ENCODE data around the gene KPRP. TPM values are rescaled to one million over a fixed set of nuclear protein-coding genes. Genes with fewer than 3 reads are reported as not detected.

Gene KPRP
- total and polyA plus RNA-seq, 2 experiments from 2014 or later: not detected

GRCh38 chr1:152758636-152759035 lies 811 bp downstream of the KPRP start:
- Histone ChIP-seq H3K4me3 (no peak overlapping the region), H3K27me3 (no peaks in the 10 kb centered on the region), H3K4me2 (no peak overlapping the region), H3K4me1 (ENCODE audit: insufficient read depth) (no peaks in the 10 kb centered on the region), H3K79me2 (no peaks in the 10 kb centered on the region), H3K9me3 (ENCODE audit: low read depth) (no peaks in the 10 kb centered on the region), H2AFZ (no peak overlapping the region), H3K27ac (no peak overlapping the region), H3K9me2 (replicated peaks; ENCODE audit: insufficient read depth) (no peaks in the 10 kb centered on the region), H3K36me3 (replicated peaks; ENCODE audit: insufficient read depth, low read depth) (no peaks in the 10 kb centered on the region), H4K20me1 (ENCODE audit: insufficient read depth, poor library complexity, severe bottlenecking) (no peaks in the 10 kb centered on the region)
- no peak for DNase-seq (ENCODE audit: low spot score)
- TF ChIP-seq EZH2 (IDR thresholded peaks at IDR 0.05; ENCODE audit: borderline replicate concordance) (no peak), CTCF (IDR thresholded peaks at IDR 0.05; ENCODE audit: poor library complexity) (no peak), EZH2phosphoT487 (IDR thresholded peaks at IDR 0.05; ENCODE audit: low read depth, severe bottlenecking, unreplicated experiment) (no peak)
- WGBS (ENCODE audit: low lambda C conversion rate, missing lambda C conversion rate): 47% methylated on average over 4 of the region's 4 CpGs

- H3K27me3 ChIP-seq: no peaks in the 10 kb centered on the region
- H2AFZ ChIP-seq: no peak overlapping the region
- H3K27ac ChIP-seq: no peak overlapping the region
- no peaks in the 10 kb centered on the region for H3K36me3 ChIP-seq (replicated peaks; ENCODE audit: insufficient read depth, low read depth)
- 85% methylated on average over 8 of the region's 8 CpGs for WGBS (ENCODE audit: low lambda C conversion rate, missing lambda C conversion rate)
- no peaks in the 10 kb centered on the region for H3K4me1 ChIP-seq (ENCODE audit: insufficient read depth)
- DNase-seq (ENCODE audit: low spot score): no peak
- H3K4me2 ChIP-seq: no peak overlapping the region
- H3K9me3 ChIP-seq (ENCODE audit: low read depth): no peaks in the 10 kb centered on the region
- no peak overlapping the region for H3K4me3 ChIP-seq
- no peaks in the 10 kb centered on the region for H4K20me1 ChIP-seq (ENCODE audit: insufficient read depth, poor library complexity, severe bottlenecking)
- no peaks in the 10 kb centered on the region for H3K79me2 ChIP-seq
- H3K9me2 ChIP-seq (replicated peaks; ENCODE audit: insufficient read depth): no peaks in the 10 kb centered on the region
- TF ChIP-seq CTCF (IDR thresholded peaks at IDR 0.05; ENCODE audit: poor library complexity) (no peak), EZH2phosphoT487 (IDR thresholded peaks at IDR 0.05; ENCODE audit: low read depth, severe bottlenecking, unreplicated experiment) (no peak), EZH2 (IDR thresholded peaks at IDR 0.05; ENCODE audit: borderline replicate concordance) (no peak)
Observed at GRCh38 chr1:152759453-152760173, 1.8 kb downstream of the KPRP start.

- no peak overlapping the region for H3K4me2 ChIP-seq
- no peaks in the 10 kb centered on the region for H3K79me2 ChIP-seq
- no peak overlapping the region for H3K27ac ChIP-seq
- no peak overlapping the region for H2AFZ ChIP-seq
- H3K9me3 ChIP-seq (ENCODE audit: low read depth): no peaks in the 10 kb centered on the region
- TF ChIP-seq EZH2 (IDR thresholded peaks at IDR 0.05; ENCODE audit: borderline replicate concordance) (no peak), EZH2phosphoT487 (IDR thresholded peaks at IDR 0.05; ENCODE audit: low read depth, severe bottlenecking, unreplicated experiment) (no peak), CTCF (IDR thresholded peaks at IDR 0.05; ENCODE audit: poor library complexity) (no peak)
- no peaks in the 10 kb centered on the region for H3K27me3 ChIP-seq
- no peaks in the 10 kb centered on the region for H4K20me1 ChIP-seq (ENCODE audit: insufficient read depth, poor library complexity, severe bottlenecking)
- no peaks in the 10 kb centered on the region for H3K9me2 ChIP-seq (replicated peaks; ENCODE audit: insufficient read depth)
- no peaks in the 10 kb centered on the region for H3K4me1 ChIP-seq (ENCODE audit: insufficient read depth)
- no peak overlapping the region for H3K4me3 ChIP-seq
- WGBS (ENCODE audit: low lambda C conversion rate, missing lambda C conversion rate): 85% methylated on average over 31 of the region's 31 CpGs
- no peak for DNase-seq (ENCODE audit: low spot score)
- no peaks in the 10 kb centered on the region for H3K36me3 ChIP-seq (replicated peaks; ENCODE audit: insufficient read depth, low read depth)
Observed at GRCh38 chr1:152760551-152761190, 2.8 kb downstream of the KPRP start.
